GOT3 (cell line): ENCODE measurements around the gene HBD.

Experiments
- DNase-seq: peaks from one replicate; lab custom pipeline; 2025; ENCODE audit warnings: mixed read lengths; lab: John Stamatoyannopoulos, UW

HBD gene

GRCh38 chr11:5232176-5232575 is 2.1 kb downstream of the HBD start:
- DNase-seq: no peak

GRCh38 chr11:5231111-5231510 is 3.2 kb downstream of the HBD start:
- DNase-seq: no peak

DNA sequence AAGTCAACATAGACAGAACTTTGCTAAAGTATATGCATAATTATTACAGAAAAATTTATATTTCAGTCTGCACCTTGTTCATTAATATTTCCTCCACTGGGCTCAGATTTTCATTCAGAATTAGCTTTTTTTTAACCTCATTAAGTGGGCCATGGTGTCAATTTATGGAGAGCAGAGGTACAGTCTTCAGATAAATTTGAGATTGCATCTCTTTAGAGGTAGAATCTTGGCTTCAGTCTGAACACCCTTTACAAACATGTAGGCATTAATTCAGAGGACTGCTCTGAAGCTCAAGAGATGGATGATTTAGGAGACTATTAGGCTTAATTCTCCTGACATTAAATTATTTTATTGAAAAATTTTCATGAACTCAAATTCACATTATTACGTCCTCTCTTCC is 4.0 kb downstream of the HBD start:
- no peak for DNase-seq

DNA sequence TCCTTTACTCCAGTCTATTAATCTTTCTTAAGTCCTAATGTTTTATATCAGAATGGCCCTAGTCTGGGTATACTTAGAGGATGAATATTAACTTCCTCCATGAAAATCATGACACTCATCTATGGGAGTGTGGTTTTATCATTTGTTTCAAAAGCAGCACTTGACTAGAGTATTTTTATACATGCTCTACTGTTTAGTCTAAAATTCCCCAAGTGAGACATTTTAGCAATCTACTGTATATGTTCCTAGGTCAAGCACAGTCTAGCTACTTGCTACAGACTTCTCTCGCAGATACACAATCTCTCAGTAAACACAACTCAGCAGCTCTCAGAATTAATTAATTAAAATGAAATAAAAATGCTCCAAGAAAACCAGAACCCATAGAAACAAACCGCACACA is 4.5 kb downstream of the HBD start:
- no peak for DNase-seq

DNA sequence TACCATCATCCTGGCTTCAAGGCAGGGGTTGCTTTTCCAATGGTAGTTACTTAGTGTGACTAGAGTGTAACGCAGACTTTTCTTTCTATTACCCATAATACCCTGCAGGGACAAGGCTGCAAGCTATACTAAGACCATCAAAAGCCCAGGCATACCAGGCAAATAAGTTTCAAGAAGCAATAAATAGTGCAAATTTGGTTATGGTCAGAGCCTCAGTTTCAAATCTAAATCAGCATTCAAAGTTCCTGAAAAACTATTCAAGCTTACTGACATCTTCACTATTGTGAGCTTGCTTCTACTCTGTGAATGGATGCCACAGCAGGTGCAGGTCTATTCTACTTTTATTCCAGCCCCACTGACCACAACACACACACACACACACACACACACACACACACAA is 4.9 kb downstream of the HBD start:
- DNase-seq: no peak

DNA sequence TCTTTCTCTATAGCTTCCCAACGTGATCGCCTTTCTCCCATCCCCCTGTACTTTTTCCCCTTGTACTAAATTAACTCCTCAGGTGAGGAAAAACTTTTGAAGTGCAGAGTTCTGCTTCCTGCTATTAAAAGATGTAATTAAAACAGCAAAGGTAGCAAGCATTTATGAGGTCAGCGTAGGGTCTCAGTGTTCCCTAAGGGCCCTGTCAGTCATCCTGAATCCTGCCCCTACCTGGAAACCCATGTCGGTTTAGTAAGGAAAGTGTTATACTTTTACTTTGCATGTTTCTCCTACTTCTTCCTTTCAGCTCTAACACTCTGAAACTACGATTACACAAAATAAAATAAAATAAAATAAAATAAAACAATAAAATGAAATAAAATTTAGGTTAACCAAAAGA is 6.2 kb downstream of the HBD start:
- DNase-seq: no peak

DNA sequence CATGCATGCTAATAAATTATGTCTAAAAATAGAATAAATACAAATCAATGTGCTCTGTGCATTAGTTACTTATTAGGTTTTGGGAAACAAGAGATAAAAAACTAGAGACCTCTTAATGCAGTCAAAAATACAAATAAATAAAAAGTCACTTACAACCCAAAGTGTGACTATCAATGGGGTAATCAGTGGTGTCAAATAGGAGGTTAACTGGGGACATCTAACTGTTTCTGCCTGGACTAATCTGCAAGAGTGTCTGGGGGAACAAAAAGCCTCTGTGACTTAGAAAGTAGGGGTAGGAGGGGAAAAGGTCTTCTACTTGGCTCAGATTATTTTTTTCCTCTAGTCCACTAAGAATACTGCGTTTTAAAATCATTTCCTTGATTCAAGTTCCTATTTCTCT is 6.6 kb downstream of the HBD start:
- no peak for DNase-seq

DNA sequence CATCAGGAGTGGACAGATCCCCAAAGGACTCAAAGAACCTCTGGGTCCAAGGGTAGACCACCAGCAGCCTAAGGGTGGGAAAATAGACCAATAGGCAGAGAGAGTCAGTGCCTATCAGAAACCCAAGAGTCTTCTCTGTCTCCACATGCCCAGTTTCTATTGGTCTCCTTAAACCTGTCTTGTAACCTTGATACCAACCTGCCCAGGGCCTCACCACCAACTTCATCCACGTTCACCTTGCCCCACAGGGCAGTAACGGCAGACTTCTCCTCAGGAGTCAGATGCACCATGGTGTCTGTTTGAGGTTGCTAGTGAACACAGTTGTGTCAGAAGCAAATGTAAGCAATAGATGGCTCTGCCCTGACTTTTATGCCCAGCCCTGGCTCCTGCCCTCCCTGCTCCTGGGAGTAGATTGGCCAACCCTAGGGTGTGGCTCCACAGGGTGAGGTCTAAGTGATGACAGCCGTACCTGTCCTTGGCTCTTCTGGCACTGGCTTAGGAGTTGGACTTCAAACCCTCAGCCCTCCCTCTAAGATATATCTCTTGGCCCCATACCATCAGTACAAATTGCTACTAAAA is 7.5 kb downstream of the HBD start, which contains the start of gene HBB:
Gene HBB, minus strand, starts transcription at position 340 of the 579 bp plus-strand sequence. Its CDS starts 50 bp downstream, at position 290.
- DNase-seq: no peak

DNA sequence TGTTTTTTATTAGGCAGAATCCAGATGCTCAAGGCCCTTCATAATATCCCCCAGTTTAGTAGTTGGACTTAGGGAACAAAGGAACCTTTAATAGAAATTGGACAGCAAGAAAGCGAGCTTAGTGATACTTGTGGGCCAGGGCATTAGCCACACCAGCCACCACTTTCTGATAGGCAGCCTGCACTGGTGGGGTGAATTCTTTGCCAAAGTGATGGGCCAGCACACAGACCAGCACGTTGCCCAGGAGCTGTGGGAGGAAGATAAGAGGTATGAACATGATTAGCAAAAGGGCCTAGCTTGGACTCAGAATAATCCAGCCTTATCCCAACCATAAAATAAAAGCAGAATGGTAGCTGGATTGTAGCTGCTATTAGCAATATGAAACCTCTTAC is 8.8 kb downstream of the HBD start:
- DNase-seq: no peak

- DNase-seq: no peak
These were observed 9.5 kb downstream of the HBD start for GRCh38 chr11:5224538-5225479.

DNA sequence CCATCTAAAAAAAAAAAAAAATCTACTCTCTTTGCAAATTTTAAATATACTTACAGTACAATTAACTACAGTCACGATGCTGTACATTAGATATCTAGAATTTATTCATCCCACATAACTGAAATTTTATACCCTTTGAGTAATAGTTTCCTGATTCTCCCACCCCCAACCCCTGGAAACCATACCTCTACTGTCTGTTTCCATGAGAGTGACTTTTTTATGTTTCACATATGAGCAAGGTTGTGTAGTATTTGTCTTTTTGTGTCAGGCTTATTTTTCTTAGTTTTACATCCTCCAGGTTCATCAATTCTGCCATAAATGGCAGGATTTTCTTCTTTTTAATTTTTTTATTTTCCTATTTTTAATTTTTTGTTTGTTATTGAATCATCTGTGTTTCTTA is 10.6 kb downstream of the HBD start:
- no peak for DNase-seq

GRCh38 chr11:5223146-5223545 is 11.1 kb downstream of the HBD start:
- DNase-seq: no peak

GRCh38 chr11:5210376-5210885 is 23.9 kb downstream of the HBD start:
- no peak for DNase-seq

- no peak for DNase-seq
These were observed 29.5 kb downstream of the HBD start for GRCh38 chr11:5204787-5205186.

- no peak for DNase-seq
These were observed 30.9 kb downstream of the HBD start for GRCh38 chr11:5203366-5203765.

DNA sequence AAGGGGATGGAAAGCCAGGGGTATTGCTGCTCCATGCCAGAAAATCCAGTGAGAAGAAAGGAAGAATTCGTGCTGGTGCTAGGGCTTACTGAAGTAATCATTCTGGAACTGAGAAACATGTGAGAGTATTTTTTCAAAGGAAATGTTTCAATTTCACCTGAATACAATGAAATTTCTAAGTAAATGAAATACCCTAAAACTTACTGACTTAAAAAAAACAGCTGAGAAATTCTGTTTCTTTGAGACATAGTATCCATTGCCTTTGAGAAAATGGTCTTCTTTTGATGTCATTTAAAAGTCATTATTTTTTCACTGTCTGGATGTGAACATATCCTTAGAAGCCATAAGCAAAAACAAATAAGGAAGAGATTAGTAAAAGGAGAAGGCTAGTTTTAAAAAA is 33.7 kb downstream of the HBD start, which contains the start of gene OR51V1:
Gene OR51V1, minus strand, starts transcription at position 101 of the 400 bp plus-strand sequence. Its CDS starts 0 bp downstream, at position 101.
- no peak for DNase-seq

GRCh38 chr11:5198285-5198684 is 36.0 kb downstream of the HBD start:
- DNase-seq: no peak

DNA sequence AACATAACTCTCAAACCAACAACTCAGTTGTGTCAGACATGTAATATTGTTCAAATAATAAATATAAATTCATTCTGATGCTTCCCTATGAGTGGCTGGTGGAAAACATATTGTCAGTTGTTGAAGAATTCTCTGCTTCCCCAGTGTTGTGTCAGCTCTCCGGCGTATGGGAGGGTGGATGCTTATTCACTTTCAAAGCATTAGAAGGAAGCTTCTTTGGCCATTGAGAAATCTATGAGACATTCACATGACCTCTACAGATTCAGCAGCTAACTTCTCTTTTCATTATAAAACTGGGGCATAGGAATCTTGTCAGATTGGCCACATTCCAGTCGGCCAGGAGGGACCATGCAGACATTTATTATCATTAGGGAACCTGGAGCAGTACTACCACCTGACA is 36.7 kb downstream of the HBD start:
- no peak for DNase-seq

DNA sequence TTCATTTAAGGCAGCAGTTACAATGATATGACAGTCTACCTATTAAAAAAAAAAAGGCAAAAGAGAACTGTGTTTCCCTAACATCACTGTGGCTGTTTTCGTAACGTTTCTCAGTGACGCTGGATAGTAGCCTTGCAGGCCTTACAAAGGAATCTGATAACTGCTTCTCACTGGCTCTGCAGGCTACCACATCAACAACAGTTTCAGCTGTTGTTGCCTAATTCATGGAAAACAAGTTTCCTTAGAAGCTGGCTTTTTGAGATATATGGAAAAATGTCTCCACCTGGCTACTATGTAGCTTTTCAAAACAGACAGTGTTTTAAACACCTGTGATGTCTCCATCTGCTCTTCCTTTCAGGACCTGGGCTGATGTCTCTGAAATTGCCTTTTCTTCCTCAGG is 37.6 kb downstream of the HBD start:
- no peak for DNase-seq

DNA sequence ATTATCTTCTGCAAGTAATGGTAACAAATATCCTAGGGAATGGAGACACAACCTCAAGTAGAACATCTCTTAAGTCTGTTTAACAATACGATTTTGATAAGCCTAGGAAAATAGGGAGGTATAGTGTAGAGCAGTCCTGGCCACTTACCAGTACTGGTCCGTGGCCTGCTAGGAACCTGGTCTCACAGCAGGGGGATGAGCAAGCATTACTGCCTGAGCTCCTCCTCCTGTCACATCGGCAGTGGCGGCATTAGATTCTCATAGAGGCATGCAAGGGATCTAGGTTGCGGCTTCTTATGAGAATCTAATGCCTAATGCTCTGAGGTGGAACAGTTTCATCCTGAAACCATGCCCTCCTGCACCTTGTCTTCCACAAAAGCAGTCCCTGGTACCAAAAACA is 38.2 kb downstream of the HBD start:
- DNase-seq: no peak

GRCh38 chr11:5192738-5193137 is 41.5 kb downstream of the HBD start:
- no peak for DNase-seq

- DNase-seq: no peak
These were observed 46.1 kb downstream of the HBD start for GRCh38 chr11:5188201-5188600.
